Psoas muscle (tissue), 8 donors: ENCODE measurements around the gene DBF4B. TPM values are rescaled to one million over a fixed set of nuclear protein-coding genes. Genes with fewer than 3 reads are reported as not detected.
"Not testable (repeated sequence)": the region's sequence is repeated elsewhere in the genome, so short reads cannot be mapped to it uniquely, and the experiment has no call there.

ENCODE experiments used
- ATAC-seq, 4 donors: fragments of 200-7000 bp; cut with Tn5 transposase; one replicate each; pipeline ENCODE4 v1.9.1; 2020; ENCODE audit warnings: moderate library complexity in 3 of 4, mild to moderate bottlenecking in 2 of 4
- DNase-seq, 2 donors: peaks; one replicate each; pipeline ENCODE4 v3.0.0-alpha.2; 2020
- H3K27ac ChIP-seq: fragments of 200-600 bp; one replicate; pipeline ENCODE4 v1.8.0; 2022
- H3K27me3 ChIP-seq, 3 donors: fragments of 200-600 bp in 1 of 3; one replicate each; pipeline versions ENCODE4 v1.6.1 to v1.8.0; 2013 to 2022; ENCODE audit warnings: low read length in 2 of 3, mild to moderate bottlenecking in 2 of 3, moderate library complexity in 1 of 3; ENCODE audit not compliant: insufficient read depth in 3 of 3
- H3K36me3 ChIP-seq, 2 donors: fragments of 200-600 bp in 1 of 2; one replicate each; pipeline versions ENCODE4 v1.6.1 to v1.8.0; 2013 to 2022; ENCODE audit warnings: low read depth in 1 of 2, mild to moderate bottlenecking in 1 of 2, moderate library complexity in 1 of 2; ENCODE audit not compliant: insufficient read depth in 1 of 2
- H3K4me1 ChIP-seq: fragments of 200-600 bp; one replicate; pipeline ENCODE4 v1.8.0; 2022
- H3K4me3 ChIP-seq: fragments of 200-600 bp; one replicate; pipeline ENCODE4 v1.8.0; 2022; ENCODE audit warnings: mild to moderate bottlenecking
- H3K9me3 ChIP-seq: fragments of 200-600 bp; one replicate; pipeline ENCODE4 v1.8.0; 2022
- CTCF ChIP-seq: fragments of 200-600 bp; IDR thresholded peaks from one replicate; pipeline ENCODE4 v1.8.0; 2022; ENCODE audit warnings: antibody characterized with exemption
- WGBS, 3 donors: extraction: QIAGEN DNeasy Blood & Tissue Kit; methylation state at CpG; one replicate each; pipeline versions ENCODE4 v1.1.6 to v1.1.7; 2013; 5-methylcytosine and 5-hydroxymethylcytosine counted together
- intact Hi-C, 2 donors: fragments of 100-400 bp; cut with DNase I; formaldehyde crosslinking; loops; one replicate each; pipeline versions ENCODE4 v1.11.0 to v1.14.2; 2022
- polyA plus RNA-seq, 3 donors: library from polyadenylated mRNA; stranded (reverse); fragments of 200-250 nt; gene quantifications; one replicate each; pipeline ENCODE4 v1.2.3, GENCODE V29; 2013
- total RNA-seq, 4 donors: library from RNA; stranded (reverse); fragmentation: NEBNext Ultra II Directional in 2 of 4; extraction: Animal tissue kit (Norgen Biotek cat#: 25700) in 2 of 4; gene quantifications; one replicate each; pipeline versions ENCODE4 v1.2.1 to v1.2.4, GENCODE V29; 2021 to 2023
- donor health status: healthy with polysubstance abuse.
- donor health status: DM: no; HTN: no; CAD: no; lungs with moderate emphysema.
- donor health status: Bipolar disorder and iron deficiency.
- donor health status: healthy.
- donor health status: DM: yes; HTN: yes; CAD: no.
- donor health status: DM: no; HTN: no; CAD: no.
- donor health status: DM: no; HTN: no; CAD: no.
- donor health status: DM: yes; HTN: yes; CAD: no.

DBF4B gene
- total and polyA plus RNA-seq, 7 donors: 0.79 to 5.0 (median 3.2) TPM

- TF ChIP-seq CTCF: no peak
- no peak overlapping the region for H3K27ac ChIP-seq
- H3K4me3 ChIP-seq: no peak overlapping the region
- H3K9me3 ChIP-seq: no peaks in the 10 kb centered on the region
- intact Hi-C loops: no loop called here
- DNase-seq (no peak), ATAC-seq (no peak)
- no peaks in the 10 kb centered on the region for H3K36me3 ChIP-seq
- 74 to 77% (median 76%) methylated on average over 11 of the region's 11 CpGs for WGBS, 3 donors
- H3K4me1 ChIP-seq: peaks cover 1% of the 10 kb centered on the region
- H3K27me3 ChIP-seq: no peaks in the 10 kb centered on the region
These were observed 14.9 kb upstream of the DBF4B start for GRCh38 chr17:44693609-44694008.

- intact Hi-C loops, H3K4me3 ChIP-seq, H3K27ac ChIP-seq, DNase-seq, H3K36me3 ChIP-seq, H3K4me1 ChIP-seq, H3K9me3 ChIP-seq, H3K27me3 ChIP-seq, ATAC-seq: not testable (repeated sequence)
- 77 to 89% (median 87%) methylated on average over 10 of the region's 10 CpGs for WGBS, 3 donors
These were observed 8.2 kb upstream of the DBF4B start for GRCh38 chr17:44700288-44700687.

GRCh38 chr17:44707755-44708400 lies 587 bp upstream of the DBF4B start:
- H3K4me1 ChIP-seq: peaks cover 3% of the 10 kb centered on the region
- H3K27ac ChIP-seq: peak overlapping the region; percentile 84
- 30 to 39% (median 36%) methylated on average over 4 of the region's 4 CpGs for WGBS, 3 donors
- H3K4me3 ChIP-seq: peak overlapping the region; percentile 91
- no peaks in the 10 kb centered on the region for H3K36me3 ChIP-seq
- ATAC-seq (peak in 1 of 4 donors; percentile 35), DNase-seq (no peak)
- TF ChIP-seq CTCF: no peak
- H3K9me3 ChIP-seq: no peaks in the 10 kb centered on the region
- intact Hi-C loops: no loop called here
- H3K27me3 ChIP-seq: no peaks in the 10 kb centered on the region

- H3K27me3 ChIP-seq: no peaks in the 10 kb centered on the region
- no peak for TF ChIP-seq CTCF
- no peak overlapping the region for H3K4me3 ChIP-seq
- ATAC-seq: no peak
- H3K36me3 ChIP-seq: peaks cover 0 to 7% of the 10 kb centered on the region in 2 donors
- 98 to 100% (median 100%) methylated on average over 1 of the region's 1 CpG for WGBS, 3 donors
- no peak overlapping the region for H3K27ac ChIP-seq
- intact Hi-C loops: no loop called here
- no peaks in the 10 kb centered on the region for H3K4me1 ChIP-seq
- DNase-seq: no peak
- H3K9me3 ChIP-seq: no peaks in the 10 kb centered on the region
These were observed 11.0 kb downstream of the DBF4B start for GRCh38 chr17:44719444-44719843.

- Histone ChIP-seq H3K27me3 (no peaks in the 10 kb centered on the region), H3K4me3 (no peak overlapping the region), H3K27ac (no peak overlapping the region), H3K36me3 (peaks cover 0 to 10% of the 10 kb centered on the region in 2 donors), H3K4me1 (no peaks in the 10 kb centered on the region), H3K9me3 (no peaks in the 10 kb centered on the region)
- ATAC-seq (no peak), DNase-seq (no peak)
- intact Hi-C loops: no loop called here
- 86 to 93% (median 90%) methylated on average over 5 of the region's 5 CpGs for WGBS, 3 donors
- TF ChIP-seq CTCF: no peak
These were observed 13.8 kb downstream of the DBF4B start for GRCh38 chr17:44722254-44722653.

- H3K27ac ChIP-seq, H3K27me3 ChIP-seq, ATAC-seq, intact Hi-C loops, DNase-seq, H3K4me1 ChIP-seq, H3K9me3 ChIP-seq, H3K4me3 ChIP-seq: not testable (repeated sequence)
- H3K36me3 ChIP-seq: peaks cover 0 to 14% of the 10 kb centered on the region in 2 donors
- WGBS, 3 donors: 94 to 95% (median 95%) methylated on average over 6 of the region's 6 CpGs
These were observed 17.7 kb downstream of the DBF4B start for GRCh38 chr17:44726121-44726520.
